HG02571 (cell line): ENCODE data around the gene CLK3.
A peak's percentile ranks its signal among the peaks of the same experiment; 100 is the strongest.

Experiments used
- ATAC-seq: cut with Tn5 transposase; IDR thresholded peaks from one replicate; pipeline ENCODE4 v1.9.1; 2021; ENCODE audit warnings: mild to moderate bottlenecking, moderate library complexity; ENCODE audit not compliant: unreplicated experiment

The CLK3 gene

GRCh38 chr15:74603026-74603788 lies 12.4 kb upstream of the CLK3 start:
- no peak for ATAC-seq

- no peak for ATAC-seq
These were observed 11.6 kb upstream of the CLK3 start for GRCh38 chr15:74603789-74604705.

GRCh38 chr15:74604983-74605794 lies 10.4 kb upstream of the CLK3 start:
- ATAC-seq = no peak

- ATAC-seq = no peak
These were observed 9.9 kb upstream of the CLK3 start for GRCh38 chr15:74605795-74606150.

GRCh38 chr15:74608786-74609185 lies 6.8 kb upstream of the CLK3 start:
- ATAC-seq = no peak

- ATAC-seq = no peak
These were observed 5.7 kb upstream of the CLK3 start for GRCh38 chr15:74609938-74610301.

- ATAC-seq = no peak
These were observed 5.2 kb upstream of the CLK3 start for GRCh38 chr15:74610302-74610951.

GRCh38 chr15:74611341-74611740 lies 4.3 kb upstream of the CLK3 start:
- ATAC-seq = no peak

- ATAC-seq = no peak
These were observed 3.8 kb upstream of the CLK3 start for GRCh38 chr15:74611834-74612233.

- ATAC-seq = no peak
These were observed 3.0 kb upstream of the CLK3 start for GRCh38 chr15:74612677-74613076.

GRCh38 chr15:74613089-74613952 lies 2.3 kb upstream of the CLK3 start:
- ATAC-seq = no peak

- no peak for ATAC-seq
These were observed 1.5 kb upstream of the CLK3 start for GRCh38 chr15:74613953-74614743.

GRCh38 chr15:74614744-74615507 lies 710 bp upstream of the CLK3 start:
- peak; percentile 44 for ATAC-seq

- no peak for ATAC-seq
These were observed 817 bp downstream of the CLK3 start for GRCh38 chr15:74616366-74616939.

- no peak for ATAC-seq
These were observed 1.4 kb downstream of the CLK3 start for GRCh38 chr15:74616996-74617395.

GRCh38 chr15:74618841-74619596 lies 3.4 kb downstream of the CLK3 start:
- no peak for ATAC-seq

- ATAC-seq = no peak
These were observed 4.4 kb downstream of the CLK3 start for GRCh38 chr15:74619916-74620635.
